ENCODE results near the gene EVC2. TPM values are rescaled to one million over a fixed set of nuclear protein-coding genes. Genes with fewer than 3 reads are reported as not detected.

Gene EVC2
- total and polyA plus RNA-seq, 2 experiments from 2014 or later, result 4.3 to 8.1 TPM

- H3K9me3 ChIP-seq (ENCODE audit: low read depth), result no peaks in the 10 kb centered on the region
- 96 to 98% methylated on average over 6 of the region's 6 CpGs for WGBS, 2 experiments (ENCODE audit: low coverage in 1 of 2, low lambda C conversion rate in 2 of 2, missing lambda C conversion rate in 2 of 2)
- no peaks in the 10 kb centered on the region for H3K4me1 ChIP-seq (ENCODE audit: insufficient read depth)
- no peaks in the 10 kb centered on the region for H3K9me2 ChIP-seq (ENCODE audit: insufficient read depth)
- H3K9ac ChIP-seq, result no peak overlapping the region
- TF ChIP-seq EZH2phosphoT487 (IDR thresholded peaks at IDR 0.05; ENCODE audit: insufficient read depth, low read depth) (no peak), EZH2 (IDR thresholded peaks at IDR 0.05; ENCODE audit: insufficient read depth, poor library complexity, severe bottlenecking) (no peak)
- no peak overlapping the region for H2AFZ ChIP-seq
- peaks cover 22% of the 10 kb centered on the region for H3K36me3 ChIP-seq (ENCODE audit: low read depth)
- H3K79me2 ChIP-seq (ENCODE audit: insufficient read depth), result no peaks in the 10 kb centered on the region
- DNase-seq, result no peak
- no peaks in the 10 kb centered on the region for H4K20me1 ChIP-seq (ENCODE audit: insufficient read depth)
- no peak overlapping the region for H3K4me3 ChIP-seq
- no peak overlapping the region for H3K27ac ChIP-seq
- H3F3A ChIP-seq (ENCODE audit: insufficient read depth), result peaks cover 3% of the 10 kb centered on the region; the same call in 1 of the 2 replicates
- in situ Hi-C loops (cut with MboI), result no loop called here
- H3K27me3 ChIP-seq (replicated peaks; ENCODE audit: insufficient read depth), result no peaks in the 10 kb centered on the region
- H3K4me2 ChIP-seq (ENCODE audit: unreplicated experiment), result no peak overlapping the region
These were observed 49.4 kb downstream of the EVC2 start for GRCh38 chr4:5658974-5659373.

GRCh38 chr4:5656415-5656814 lies 51.9 kb downstream of the EVC2 start:
- H3K4me2 ChIP-seq (ENCODE audit: unreplicated experiment), result no peak overlapping the region
- H3K9me2 ChIP-seq (ENCODE audit: insufficient read depth), result no peaks in the 10 kb centered on the region
- no peak overlapping the region for H2AFZ ChIP-seq
- H3K9me3 ChIP-seq (ENCODE audit: low read depth), result no peaks in the 10 kb centered on the region
- no peak overlapping the region for H3K9ac ChIP-seq
- no peak for TF ChIP-seq EZH2phosphoT487 (IDR thresholded peaks at IDR 0.05; ENCODE audit: insufficient read depth, low read depth)
- H3K4me1 ChIP-seq (ENCODE audit: insufficient read depth), result no peaks in the 10 kb centered on the region
- peaks cover 3% of the 10 kb centered on the region; the same call in 1 of the 2 replicates for H3F3A ChIP-seq (ENCODE audit: insufficient read depth)
- H3K27ac ChIP-seq, result no peak overlapping the region
- no peaks in the 10 kb centered on the region for H3K27me3 ChIP-seq (replicated peaks; ENCODE audit: insufficient read depth)
- no peaks in the 10 kb centered on the region for H3K79me2 ChIP-seq (ENCODE audit: insufficient read depth)
- H3K4me3 ChIP-seq, result no peak overlapping the region
- 83 to 85% methylated on average over 4 of the region's 4 CpGs for WGBS, 2 experiments (ENCODE audit: low coverage in 1 of 2, low lambda C conversion rate in 2 of 2, missing lambda C conversion rate in 2 of 2)
- peaks cover 14% of the 10 kb centered on the region for H3K36me3 ChIP-seq (ENCODE audit: low read depth)
- H4K20me1 ChIP-seq (ENCODE audit: insufficient read depth), result no peaks in the 10 kb centered on the region
- in situ Hi-C loops (cut with MboI), result no loop called here
- no peak for DNase-seq

DNA sequence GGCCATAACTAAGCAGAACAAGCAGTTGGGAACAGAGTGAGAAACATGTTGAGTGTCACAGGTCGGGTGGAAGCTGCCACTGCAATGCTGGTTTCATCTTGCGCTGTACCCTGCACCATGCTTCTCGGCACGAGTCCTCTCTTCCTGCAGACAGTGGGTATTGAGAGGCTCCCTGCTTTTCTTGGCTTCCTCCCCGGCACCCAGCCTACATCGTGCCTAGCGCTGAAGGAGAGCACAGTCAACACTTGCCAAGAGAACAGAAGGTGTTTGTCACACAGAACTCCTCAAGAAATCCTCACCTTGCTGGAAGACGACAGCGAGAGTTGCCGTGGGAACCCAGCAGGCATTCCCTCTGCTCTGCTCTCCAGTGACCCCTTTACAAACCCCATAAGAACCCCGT lies 53.6 kb downstream of the EVC2 start:
- TF ChIP-seq EZH2 (IDR thresholded peaks at IDR 0.05; ENCODE audit: insufficient read depth, poor library complexity, severe bottlenecking) (no peak), EZH2phosphoT487 (IDR thresholded peaks at IDR 0.05; ENCODE audit: insufficient read depth, low read depth) (no peak)
- no peak for DNase-seq
- Histone ChIP-seq H3K4me3 (no peak overlapping the region), H2AFZ (no peak overlapping the region), H3K4me2 (ENCODE audit: unreplicated experiment) (no peak overlapping the region), H3K9me3 (ENCODE audit: low read depth) (no peaks in the 10 kb centered on the region), H3K36me3 (ENCODE audit: low read depth) (peaks cover 6% of the 10 kb centered on the region; the same call in 1 of the 2 replicates), H4K20me1 (ENCODE audit: insufficient read depth) (no peaks in the 10 kb centered on the region), H3K27ac (no peak overlapping the region), H3K9me2 (ENCODE audit: insufficient read depth) (no peaks in the 10 kb centered on the region), H3F3A (ENCODE audit: insufficient read depth) (no peaks in the 10 kb centered on the region), H3K79me2 (ENCODE audit: insufficient read depth) (no peaks in the 10 kb centered on the region), H3K27me3 (replicated peaks; ENCODE audit: insufficient read depth) (no peaks in the 10 kb centered on the region), H3K9ac (no peak overlapping the region), H3K4me1 (ENCODE audit: insufficient read depth) (no peaks in the 10 kb centered on the region)
- 90 to 91% methylated on average over 11 of the region's 11 CpGs for WGBS, 2 experiments (ENCODE audit: low coverage in 1 of 2, low lambda C conversion rate in 2 of 2, missing lambda C conversion rate in 2 of 2)
- in situ Hi-C loops (cut with MboI), result no loop called here

GRCh38 chr4:5651089-5651488 lies 57.3 kb downstream of the EVC2 start:
- Histone ChIP-seq H3K4me2 (ENCODE audit: unreplicated experiment) (no peak overlapping the region), H3K36me3 (ENCODE audit: low read depth) (peaks cover 13% of the 10 kb centered on the region; the same call in 1 of the 2 replicates), H4K20me1 (ENCODE audit: insufficient read depth) (no peaks in the 10 kb centered on the region), H3K27me3 (replicated peaks; ENCODE audit: insufficient read depth) (no peaks in the 10 kb centered on the region), H3K27ac (no peak overlapping the region), H3K9ac (no peak overlapping the region), H3K9me2 (ENCODE audit: insufficient read depth) (no peaks in the 10 kb centered on the region), H3K4me1 (ENCODE audit: insufficient read depth) (no peaks in the 10 kb centered on the region), H3K79me2 (ENCODE audit: insufficient read depth) (no peaks in the 10 kb centered on the region), H3K4me3 (no peak overlapping the region), H3F3A (ENCODE audit: insufficient read depth) (no peaks in the 10 kb centered on the region), H2AFZ (no peak overlapping the region), H3K9me3 (ENCODE audit: low read depth) (no peaks in the 10 kb centered on the region)
- no peak for DNase-seq
- no peak for TF ChIP-seq EZH2phosphoT487 (IDR thresholded peaks at IDR 0.05; ENCODE audit: insufficient read depth, low read depth)
- no peak for TF ChIP-seq EZH2 (IDR thresholded peaks at IDR 0.05; ENCODE audit: insufficient read depth, poor library complexity, severe bottlenecking)
- in situ Hi-C loops (cut with MboI), result no loop called here
- 91 to 94% methylated on average over 6 of the region's 6 CpGs for WGBS, 2 experiments (ENCODE audit: low coverage in 1 of 2, low lambda C conversion rate in 2 of 2, missing lambda C conversion rate in 2 of 2)

GRCh38 chr4:5650040-5650439 lies 58.3 kb downstream of the EVC2 start:
- Histone ChIP-seq H3K27ac (no peak overlapping the region), H3K27me3 (replicated peaks; ENCODE audit: insufficient read depth) (no peaks in the 10 kb centered on the region), H2AFZ (no peak overlapping the region), H3K4me2 (ENCODE audit: unreplicated experiment) (no peak overlapping the region), H3K36me3 (ENCODE audit: low read depth) (peaks cover 23% of the 10 kb centered on the region; the same call in 1 of the 2 replicates), H4K20me1 (ENCODE audit: insufficient read depth) (no peaks in the 10 kb centered on the region), H3K9me2 (ENCODE audit: insufficient read depth) (no peaks in the 10 kb centered on the region), H3F3A (ENCODE audit: insufficient read depth) (no peaks in the 10 kb centered on the region), H3K79me2 (ENCODE audit: insufficient read depth) (no peaks in the 10 kb centered on the region), H3K9ac (no peak overlapping the region), H3K9me3 (ENCODE audit: low read depth) (no peaks in the 10 kb centered on the region), H3K4me1 (ENCODE audit: insufficient read depth) (no peaks in the 10 kb centered on the region), H3K4me3 (no peak overlapping the region)
- WGBS, 2 experiments (ENCODE audit: low coverage in 1 of 2, low lambda C conversion rate in 2 of 2, missing lambda C conversion rate in 2 of 2), result 98 to 100% methylated on average over 3 of the region's 3 CpGs
- in situ Hi-C loops (cut with MboI), result no loop called here
- TF ChIP-seq EZH2phosphoT487 (IDR thresholded peaks at IDR 0.05; ENCODE audit: insufficient read depth, low read depth), result no peak
- TF ChIP-seq EZH2 (IDR thresholded peaks at IDR 0.05; ENCODE audit: insufficient read depth, poor library complexity, severe bottlenecking), result no peak
- DNase-seq, result no peak

All from GM23248 (cell line).